T-helper 1 cell treated with Interleukin-12 subunit alpha and Interleukin-12 subunit beta and Interleukin-4 antibody, amounts not matched to agents 30 ng/mL and 1 ng/mL, for 36 hours (primary cell): ENCODE data around the gene CDC42EP1. TPM values are rescaled to one million over a fixed set of nuclear protein-coding genes. Genes with fewer than 3 reads are reported as not detected.
"Not testable (repeated sequence)": the region's sequence is repeated elsewhere in the genome, so short reads cannot be mapped to it uniquely, and the experiment has no call there.

Source experiments
- intact Hi-C: fragments of 100-400 bp; cut with micrococcal nuclease; formaldehyde crosslinking; loops from one replicate; pipeline ENCODE4 v1.15.1; 2024
- total RNA-seq: library from RNA; stranded (reverse); gene quantifications from 2 replicates; pipeline ENCODE4 v1.2.3, GENCODE V29; 2022

CDC42EP1 gene
- total RNA-seq, 1 donor from 2014 or later, result 1.9 TPM

GRCh38 chr22:37534445-37534844, 25.8 kb upstream of the CDC42EP1 start:
- intact Hi-C loops, result no loop called here

GRCh38 chr22:37535159-37535558, 25.1 kb upstream of the CDC42EP1 start:
- intact Hi-C loops, result loop anchor here (5.0 kb wide), 3 partner anchors 72 to 432 kb away; partner anchors contain the start of gene GGA1

GRCh38 chr22:37538590-37539357, 21.5 kb upstream of the CDC42EP1 start:
- intact Hi-C loops, result loop anchor here (1.0 to 5.0 kb wide), 6 partner anchors 29 to 429 kb away; partner anchors contain the start of gene GGA1

GRCh38 chr22:37539790-37540189, 20.5 kb upstream of the CDC42EP1 start:
- intact Hi-C loops, result loop anchor here (1.0 to 5.0 kb wide), 4 partner anchors 28 to 428 kb away; partner anchors contain the start of gene GGA1

GRCh38 chr22:37542416-37542815, 17.9 kb upstream of the CDC42EP1 start:
- intact Hi-C loops, result not testable (repeated sequence)

GRCh38 chr22:37542959-37543358, 17.3 kb upstream of the CDC42EP1 start:
- intact Hi-C loops, result no loop called here

- intact Hi-C loops, result loop anchor here (1.0 kb wide), 2 partner anchors 22 to 47 kb away; no protein-coding TSS in a partner anchor
Observed at GRCh38 chr22:37544955-37545702, 15.2 kb upstream of the CDC42EP1 start.

GRCh38 chr22:37545703-37546436, 14.4 kb upstream of the CDC42EP1 start:
- intact Hi-C loops, result loop anchor here (1.0 kb wide), 2 partner anchors 21 to 46 kb away; no protein-coding TSS in a partner anchor

GRCh38 chr22:37546437-37547250, 13.6 kb upstream of the CDC42EP1 start:
- intact Hi-C loops, result no loop called here

GRCh38 chr22:37547251-37547741, 13.0 kb upstream of the CDC42EP1 start:
- intact Hi-C loops, result no loop called here

- intact Hi-C loops, result no loop called here
Observed at GRCh38 chr22:37549704-37550059, 10.6 kb upstream of the CDC42EP1 start.

GRCh38 chr22:37550921-37551320, 9.4 kb upstream of the CDC42EP1 start:
- intact Hi-C loops, result not testable (repeated sequence)

GRCh38 chr22:37551981-37552380, 8.3 kb upstream of the CDC42EP1 start:
- intact Hi-C loops, result no loop called here

- intact Hi-C loops, result no loop called here
Observed at GRCh38 chr22:37552524-37553163, 7.6 kb upstream of the CDC42EP1 start.

GRCh38 chr22:37553725-37554124, 6.6 kb upstream of the CDC42EP1 start:
- intact Hi-C loops, result no loop called here

- intact Hi-C loops, result no loop called here
Observed at GRCh38 chr22:37555029-37555428, 5.3 kb upstream of the CDC42EP1 start.

- intact Hi-C loops, result no loop called here
Observed at GRCh38 chr22:37556710-37557109, 3.6 kb upstream of the CDC42EP1 start.

- intact Hi-C loops, result no loop called here
Observed at GRCh38 chr22:37557321-37558001, 2.8 kb upstream of the CDC42EP1 start.

GRCh38 chr22:37558815-37559214, 1.5 kb upstream of the CDC42EP1 start:
- intact Hi-C loops, result no loop called here
